ENCODE data around the gene GRIA4.
"Not testable (repeated sequence)": the region's sequence is repeated elsewhere in the genome, so short reads cannot be mapped to it uniquely, and the experiment has no call there.

GRIA4 gene

DNA sequence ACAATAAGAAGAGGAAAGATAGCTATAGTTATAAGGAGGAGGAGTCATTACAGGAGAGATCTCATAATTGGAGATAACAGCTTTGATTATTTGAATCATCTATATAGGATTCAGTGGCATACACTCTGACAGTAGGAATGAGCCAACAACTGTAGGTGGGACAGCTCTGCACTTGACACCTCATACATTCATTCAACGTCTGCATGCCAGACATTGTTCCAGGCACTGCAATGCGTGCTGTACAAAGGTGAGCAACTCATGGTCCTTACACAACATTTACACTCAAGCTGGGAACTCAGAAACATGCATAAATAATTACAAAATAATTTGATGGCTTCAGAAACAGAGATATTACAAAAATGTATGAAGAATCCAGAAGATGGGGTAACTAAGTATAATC, 257.9 kb downstream of the GRIA4 start:
- no peak for DNase-seq

GRCh38 chr11:105868762-105869285, 259.0 kb downstream of the GRIA4 start:
- DNase-seq = no peak

- no peak for DNase-seq
Measured at GRCh38 chr11:105870516-105871113, 260.7 kb downstream of the GRIA4 start.

- no peak for DNase-seq
Measured at GRCh38 chr11:105878510-105878909, 268.6 kb downstream of the GRIA4 start.

GRCh38 chr11:105878927-105879326, 269.1 kb downstream of the GRIA4 start:
- not testable (repeated sequence) for DNase-seq

DNA sequence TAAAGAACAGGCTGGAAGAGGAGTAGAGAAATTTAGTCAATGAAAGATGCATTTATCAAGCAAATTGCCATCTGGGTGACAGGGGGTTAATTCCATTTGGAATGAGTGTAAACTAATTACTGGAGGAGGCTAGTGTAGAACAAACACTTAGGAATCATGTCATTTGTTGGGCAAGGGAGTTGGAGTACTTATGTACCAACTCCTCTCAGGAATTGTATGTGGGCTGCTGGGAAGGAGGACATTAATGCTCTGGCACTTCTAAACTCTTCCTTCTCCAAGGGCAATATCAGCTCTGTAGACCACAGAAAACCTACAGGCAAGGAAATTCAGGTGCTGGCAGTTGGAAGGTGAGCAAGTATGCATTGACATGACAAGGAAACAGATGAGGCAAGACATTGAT, 271.2 kb downstream of the GRIA4 start:
- DNase-seq = no peak

- DNase-seq = no peak
Measured at GRCh38 chr11:105884436-105884835, 274.6 kb downstream of the GRIA4 start.

DNA sequence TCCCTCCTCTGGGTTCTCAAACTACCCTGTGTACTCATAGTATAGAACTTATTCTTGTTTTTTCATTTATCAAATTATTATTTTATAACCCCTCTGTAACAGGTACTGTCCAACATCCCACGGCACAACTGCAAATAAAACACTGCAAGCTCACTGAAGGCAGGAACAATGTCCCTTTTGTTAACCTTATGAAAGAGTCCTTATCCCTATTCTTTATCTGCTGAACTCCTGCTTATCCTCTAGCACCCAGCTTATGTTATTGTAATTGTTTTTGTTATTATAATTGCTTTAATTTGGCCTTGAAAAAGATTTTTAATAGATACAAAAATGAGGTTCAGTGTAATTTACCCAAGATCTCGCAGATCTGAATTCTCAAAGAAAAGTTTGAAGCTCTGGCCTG, 281.8 kb downstream of the GRIA4 start:
- no peak for DNase-seq

- DNase-seq = no peak
Measured at GRCh38 chr11:105897161-105897560, 287.3 kb downstream of the GRIA4 start.

GRCh38 chr11:105899772-105900171, 289.9 kb downstream of the GRIA4 start:
- DNase-seq = no peak

GRCh38 chr11:105900515-105901035, 290.7 kb downstream of the GRIA4 start:
- DNase-seq = no peak

DNA sequence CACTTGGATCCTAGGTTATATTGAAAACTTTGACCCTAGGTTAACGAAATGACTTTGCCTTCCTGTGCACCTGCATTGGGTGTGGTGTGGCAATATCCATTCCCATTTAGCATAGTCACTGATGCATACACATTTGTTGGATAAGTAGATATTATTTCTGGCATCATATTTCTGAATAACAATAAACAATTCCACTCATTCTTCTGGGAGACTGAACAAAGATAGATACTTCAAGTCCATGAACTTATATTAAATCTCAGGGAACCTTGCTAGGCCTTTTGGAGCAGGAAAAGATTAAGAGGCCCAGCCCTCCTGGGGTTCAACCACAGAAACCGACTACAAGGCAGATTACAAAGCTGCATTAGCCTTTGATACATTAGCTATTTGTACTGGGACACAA, 293.2 kb downstream of the GRIA4 start:
- DNase-seq = peak; percentile 68

DNA sequence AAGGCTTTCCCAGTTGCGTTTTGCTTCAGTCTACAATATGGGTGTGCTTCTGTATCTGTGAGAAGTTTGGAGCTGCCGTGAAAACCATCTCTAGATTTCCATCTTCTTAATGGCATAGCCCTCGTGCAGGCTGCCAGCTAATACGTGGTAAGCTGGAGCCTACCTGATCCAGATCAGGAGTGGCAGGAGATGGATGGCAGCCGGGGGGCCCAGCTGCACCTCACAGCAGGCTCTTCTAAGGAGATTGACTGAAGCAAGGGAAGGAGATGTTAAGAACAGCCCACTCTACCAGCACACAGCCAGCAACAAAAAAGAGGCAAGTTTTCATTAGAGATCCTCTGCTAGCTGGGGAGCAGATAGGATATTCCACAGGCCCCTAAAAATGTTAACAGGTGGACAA, 296.6 kb downstream of the GRIA4 start:
- DNase-seq = no peak

DNA sequence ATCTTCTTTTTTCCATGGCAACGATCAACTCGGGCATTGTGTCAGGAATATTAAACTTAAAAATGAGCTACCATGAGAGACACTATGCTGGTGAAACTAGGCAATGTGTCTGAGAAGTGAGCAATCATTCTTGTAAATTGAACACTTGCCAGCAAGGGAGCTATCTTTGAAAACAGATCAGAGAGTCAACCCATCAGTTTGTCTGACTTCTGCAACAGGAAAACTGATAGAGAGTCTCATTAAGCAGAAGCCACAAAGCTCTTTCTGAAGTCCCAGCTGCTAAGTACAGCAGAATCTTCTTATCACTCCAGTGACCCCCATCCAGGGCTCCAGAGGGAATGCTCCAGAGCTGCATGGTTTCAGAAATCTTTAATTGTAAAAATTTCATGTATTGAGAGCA, 297.4 kb downstream of the GRIA4 start:
- DNase-seq = no peak

- no peak for DNase-seq
Measured at GRCh38 chr11:105910095-105910715, 300.3 kb downstream of the GRIA4 start.

DNA sequence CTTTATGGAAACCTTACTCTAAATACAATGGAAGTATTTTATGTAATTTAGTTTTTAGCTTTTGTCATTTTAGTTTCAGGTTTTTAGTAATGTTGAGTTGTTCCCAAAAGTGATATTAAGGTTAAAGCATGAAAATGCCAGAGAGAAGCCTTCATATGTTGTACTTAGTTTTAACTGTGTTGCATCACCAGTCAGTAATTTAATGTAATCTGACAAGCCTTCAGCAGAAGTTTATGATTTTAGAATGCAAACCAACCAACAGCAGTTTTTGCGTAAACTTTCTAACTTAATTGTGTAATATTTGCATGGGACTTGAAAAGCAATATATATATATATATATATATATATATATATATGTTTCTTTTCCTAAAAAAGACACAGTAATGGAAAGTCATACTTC, 301.6 kb downstream of the GRIA4 start:
- no peak for DNase-seq

GRCh38 chr11:105912666-105913065, 302.8 kb downstream of the GRIA4 start:
- DNase-seq = no peak

GRCh38 chr11:105915021-105915420, 305.1 kb downstream of the GRIA4 start:
- DNase-seq = no peak

- DNase-seq = no peak
Measured at GRCh38 chr11:105918039-105918438, 308.2 kb downstream of the GRIA4 start.

DNA sequence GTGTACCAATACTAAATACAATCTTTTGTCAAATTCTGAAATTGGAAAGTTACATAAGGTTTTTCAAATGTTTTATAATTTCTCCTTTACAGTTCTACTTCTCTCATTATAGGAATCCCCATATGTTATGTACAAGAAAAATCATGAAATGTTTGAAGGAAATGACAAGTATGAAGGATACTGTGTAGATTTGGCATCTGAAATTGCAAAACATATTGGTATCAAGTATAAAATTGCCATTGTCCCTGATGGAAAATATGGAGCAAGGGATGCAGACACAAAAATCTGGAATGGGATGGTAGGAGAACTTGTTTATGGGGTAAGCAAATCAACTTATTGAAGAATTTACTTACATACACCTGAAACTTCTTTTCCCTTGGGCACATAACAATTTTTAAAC, 308.7 kb downstream of the GRIA4 start:
- DNase-seq = no peak

- DNase-seq = peak; percentile 82
Measured at GRCh38 chr11:105923252-105923651, 313.4 kb downstream of the GRIA4 start.

GRCh38 chr11:105923807-105924206, 313.9 kb downstream of the GRIA4 start:
- peak; percentile 84 for DNase-seq

DNA sequence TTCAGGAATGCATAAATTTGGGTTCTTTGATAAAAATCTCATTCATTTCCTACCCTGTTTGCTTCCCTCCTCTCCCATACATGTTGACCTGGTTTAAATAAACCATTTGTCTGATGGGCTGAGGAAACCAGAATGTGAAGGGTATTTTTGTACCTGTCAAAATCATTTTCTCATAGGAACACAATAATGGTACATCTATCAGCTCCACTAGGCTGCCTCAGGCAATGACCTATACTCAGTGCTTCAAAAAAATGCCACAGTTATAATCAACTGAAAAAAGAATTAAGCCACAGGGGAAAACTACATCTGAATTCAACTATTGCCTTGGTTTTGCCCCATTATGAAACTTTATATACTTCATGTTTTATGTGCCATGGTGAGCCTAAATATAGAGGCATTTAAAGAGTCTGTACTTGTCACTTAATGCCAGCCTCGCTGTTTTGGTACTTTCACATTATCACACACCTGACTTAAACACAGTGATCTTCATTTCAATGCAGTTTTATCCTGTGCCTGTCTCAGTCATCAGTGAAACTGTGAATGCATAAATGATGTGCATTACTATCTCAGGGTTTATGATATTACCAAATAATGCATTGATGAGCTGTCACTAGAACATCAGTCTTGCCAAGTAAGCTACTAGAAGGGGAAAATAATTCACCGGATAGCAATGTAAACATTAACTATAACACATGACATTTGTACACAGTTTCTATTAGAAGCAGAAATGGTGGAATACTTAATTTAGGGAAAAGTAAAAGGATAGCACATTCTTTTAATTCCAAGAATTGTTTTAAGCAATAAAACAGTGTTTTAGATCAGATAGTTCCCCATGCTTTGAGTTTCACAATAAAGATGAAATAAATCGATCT, 319.4 kb downstream of the GRIA4 start:
- no peak for DNase-seq

DNA sequence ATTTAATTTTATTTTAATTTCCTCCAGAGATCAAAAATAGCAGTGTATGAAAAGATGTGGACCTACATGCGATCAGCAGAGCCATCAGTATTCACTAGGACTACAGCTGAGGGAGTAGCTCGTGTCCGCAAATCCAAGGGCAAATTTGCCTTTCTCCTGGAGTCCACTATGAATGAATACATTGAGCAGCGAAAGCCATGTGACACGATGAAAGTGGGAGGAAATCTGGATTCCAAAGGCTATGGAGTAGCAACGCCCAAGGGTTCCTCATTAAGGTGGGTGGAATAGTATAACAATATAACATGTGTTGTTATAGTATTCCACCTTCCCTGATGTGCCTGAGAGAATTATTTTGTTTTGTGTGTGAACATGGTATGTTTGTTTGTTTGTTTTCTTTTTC, 323.8 kb downstream of the GRIA4 start:
- DNase-seq = no peak
